Measurements from ENCODE around the gene E2F6. TPM values are rescaled to one million over a fixed set of nuclear protein-coding genes. Genes with fewer than 3 reads are reported as not detected.

Gene E2F6
- total RNA-seq, 1 donor from 2014 or later = 11.8 TPM

DNA sequence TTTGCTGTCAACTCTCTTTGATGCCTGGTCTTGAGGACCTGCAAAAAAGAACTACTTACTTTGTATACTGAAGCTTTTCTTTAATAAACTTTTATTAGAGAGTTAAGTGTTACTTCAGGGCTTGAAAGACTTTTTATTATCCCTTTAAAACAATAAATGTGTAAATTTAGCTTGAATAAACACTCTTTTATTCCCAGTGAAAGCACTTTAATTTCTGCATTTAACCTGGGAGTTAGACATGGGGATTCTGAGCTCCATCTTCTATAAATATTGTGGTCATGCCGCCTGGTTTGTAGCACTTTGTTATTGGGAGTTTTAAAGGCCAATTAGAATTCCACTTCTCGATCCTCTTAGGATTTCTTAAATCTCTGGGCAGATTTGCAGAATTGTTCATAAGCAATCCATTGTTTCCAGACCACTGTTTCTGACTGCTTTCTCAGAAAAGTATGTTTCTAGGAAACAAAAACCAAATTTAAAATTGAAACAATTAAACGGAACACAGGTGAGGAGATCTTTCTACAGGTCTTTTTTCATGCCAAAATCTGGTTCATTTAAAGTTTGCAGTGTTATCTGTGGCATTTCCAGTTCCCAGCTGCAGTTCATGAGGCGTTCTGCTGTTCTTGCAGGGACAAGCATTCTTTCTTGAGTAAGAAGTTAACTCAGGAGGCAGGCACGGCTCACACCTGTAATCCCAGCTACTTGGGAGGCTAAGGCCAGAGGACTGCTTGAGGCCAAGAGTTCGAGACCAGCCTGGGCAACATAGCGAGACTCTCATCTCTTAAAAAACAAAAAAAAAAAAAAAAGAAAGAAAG, 18.1 kb upstream of the E2F6 start:
- Mint-ChIP-seq H3K4me3 (no peak overlapping the region), H3K4me1 (peaks cover 7% of the 10 kb centered on the region), H3K27ac (no peak overlapping the region), H3K27me3 (peaks cover 47% of the 10 kb centered on the region), H3K9me3 (no peaks in the 10 kb centered on the region), H3K36me3 (ENCODE audit: low read depth) (no peaks in the 10 kb centered on the region)
- intact Hi-C loops (cut with micrococcal nuclease) = no loop called here
- DNase-seq (no peak), ATAC-seq (ENCODE audit: low read depth) (no peak)
- TF ChIP-seq, protein P1, sequence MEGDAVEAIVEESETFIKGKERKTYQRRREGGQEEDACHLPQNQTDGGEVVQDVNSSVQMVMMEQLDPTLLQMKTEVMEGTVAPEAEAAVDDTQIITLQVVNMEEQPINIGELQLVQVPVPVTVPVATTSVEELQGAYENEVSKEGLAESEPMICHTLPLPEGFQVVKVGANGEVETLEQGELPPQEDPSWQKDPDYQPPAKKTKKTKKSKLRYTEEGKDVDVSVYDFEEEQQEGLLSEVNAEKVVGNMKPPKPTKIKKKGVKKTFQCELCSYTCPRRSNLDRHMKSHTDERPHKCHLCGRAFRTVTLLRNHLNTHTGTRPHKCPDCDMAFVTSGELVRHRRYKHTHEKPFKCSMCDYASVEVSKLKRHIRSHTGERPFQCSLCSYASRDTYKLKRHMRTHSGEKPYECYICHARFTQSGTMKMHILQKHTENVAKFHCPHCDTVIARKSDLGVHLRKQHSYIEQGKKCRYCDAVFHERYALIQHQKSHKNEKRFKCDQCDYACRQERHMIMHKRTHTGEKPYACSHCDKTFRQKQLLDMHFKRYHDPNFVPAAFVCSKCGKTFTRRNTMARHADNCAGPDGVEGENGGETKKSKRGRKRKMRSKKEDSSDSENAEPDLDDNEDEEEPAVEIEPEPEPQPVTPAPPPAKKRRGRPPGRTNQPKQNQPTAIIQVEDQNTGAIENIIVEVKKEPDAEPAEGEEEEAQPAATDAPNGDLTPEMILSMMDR (IDR thresholded peaks at IDR 0.05) = no peak
- ChIA-PET CTCF (interaction anchor here (0.9 to 2.1 kb wide), 2 partner anchors 99 to 295 kb away, joined by 3 to 9 read pairs; no protein-coding TSS in a partner anchor), POLR2A (no interaction called here)

DNA sequence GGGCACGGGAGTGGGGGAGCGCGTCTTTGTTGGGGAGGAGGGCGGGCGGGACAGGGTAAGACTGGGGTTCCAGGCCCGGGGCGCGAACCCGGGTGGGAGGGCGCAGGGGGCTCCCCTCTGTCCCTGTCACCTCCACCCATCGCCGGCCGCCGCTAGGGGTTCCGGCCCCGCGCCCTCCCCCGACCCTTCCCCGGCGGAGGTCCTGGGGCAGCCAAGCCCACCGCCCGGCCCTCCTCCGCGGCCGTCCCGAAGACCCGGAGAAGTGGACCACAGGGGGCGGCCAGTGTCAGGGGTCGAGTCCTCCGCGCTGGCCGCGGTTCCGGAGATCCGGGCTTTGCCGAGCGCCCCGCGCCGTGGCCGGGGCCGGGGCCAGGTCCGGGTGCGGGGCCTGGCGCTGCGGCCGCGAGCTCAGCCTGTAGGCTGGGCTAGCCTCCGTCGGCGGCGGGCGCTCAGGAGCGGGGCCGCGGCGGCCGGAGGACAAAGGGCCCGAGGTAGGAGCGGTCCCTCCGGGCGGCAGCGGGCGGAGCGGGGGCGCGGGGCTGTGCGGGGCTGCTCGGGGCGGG, 16.6 kb upstream of the E2F6 start:
- Mint-ChIP-seq H3K36me3 (ENCODE audit: low read depth) (no peaks in the 10 kb centered on the region), H3K9me3 (no peaks in the 10 kb centered on the region), H3K4me1 (peaks cover 7% of the 10 kb centered on the region), H3K27me3 (peaks cover 38% of the 10 kb centered on the region), H3K27ac (no peak overlapping the region), H3K4me3 (no peak overlapping the region)
- TF ChIP-seq, protein P1 (IDR thresholded peaks at IDR 0.05) = no peak
- intact Hi-C loops (cut with micrococcal nuclease) = no loop called here
- ChIA-PET POLR2A (no interaction called here), CTCF (no interaction called here)
- ATAC-seq (ENCODE audit: low read depth) (no peak), DNase-seq (no peak)

DNA sequence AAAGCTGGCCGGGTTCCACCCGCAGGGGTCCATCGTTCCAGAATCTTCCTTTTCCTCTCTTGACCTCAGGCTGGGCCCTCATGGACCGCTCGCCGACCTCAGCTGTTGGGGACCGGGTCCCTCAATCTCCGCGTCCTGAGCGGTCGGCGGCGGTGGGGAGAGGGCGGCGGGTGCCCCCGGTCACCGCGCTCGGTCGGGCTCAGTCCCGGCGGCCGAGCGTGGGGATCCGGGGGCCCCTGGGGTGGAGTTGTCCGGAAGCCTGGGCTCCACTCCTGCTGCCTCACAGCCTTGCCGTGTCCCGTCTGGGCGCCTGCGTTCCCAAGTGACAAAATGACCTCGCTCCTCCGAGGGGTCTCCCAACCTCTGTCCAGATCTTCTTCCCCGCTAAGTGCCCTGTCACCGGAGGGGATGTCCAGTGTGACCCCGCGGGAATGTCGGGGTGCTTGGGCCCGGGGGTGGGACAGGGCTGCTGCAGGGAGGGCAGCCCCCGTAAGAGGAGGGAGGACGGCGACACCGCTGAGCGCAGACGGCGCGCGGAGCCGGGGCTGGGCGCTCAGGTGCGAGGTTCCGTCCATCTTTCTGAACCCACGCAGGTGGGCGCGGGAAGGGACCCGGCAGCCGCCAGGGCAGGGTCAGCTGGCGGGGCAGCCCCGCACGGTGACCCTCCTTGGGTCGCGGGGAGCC, 16.0 kb upstream of the E2F6 start:
- no peak for DNase-seq
- Mint-ChIP-seq H3K27me3 (peaks cover 37% of the 10 kb centered on the region), H3K4me1 (peaks cover 7% of the 10 kb centered on the region), H3K9me3 (no peaks in the 10 kb centered on the region), H3K36me3 (ENCODE audit: low read depth) (no peaks in the 10 kb centered on the region), H3K4me3 (no peak overlapping the region), H3K27ac (no peak overlapping the region)
- POLR2A ChIA-PET = no interaction called here
- TF ChIP-seq, protein P1 (IDR thresholded peaks at IDR 0.05) = no peak
- no peak for ATAC-seq (ENCODE audit: low read depth)
- intact Hi-C loops (cut with micrococcal nuclease) = no loop called here
- CTCF ChIA-PET = no interaction called here

DNA sequence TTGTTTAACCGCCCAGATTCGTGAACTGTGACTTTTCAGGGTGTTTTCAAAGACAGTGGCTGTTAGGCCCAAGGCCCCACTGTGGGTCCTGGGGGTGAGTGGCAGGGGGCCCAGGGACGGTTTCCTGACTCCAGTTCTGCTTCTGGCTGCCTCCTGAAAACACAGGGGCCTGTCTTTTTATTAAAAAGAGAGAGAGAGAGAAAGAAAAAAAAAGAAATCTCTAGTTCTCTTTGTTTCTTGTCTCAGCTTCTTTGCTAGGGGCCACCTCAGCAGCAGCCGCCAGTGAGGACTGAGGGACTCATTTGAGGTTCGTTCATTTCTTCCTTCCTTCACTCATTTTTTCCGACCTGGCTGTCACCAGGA, 15.4 kb upstream of the E2F6 start:
- ChIA-PET POLR2A (no interaction called here), CTCF (interaction anchor here (1.3 kb wide), 1 partner anchor 1526 kb away, joined by 3 read pairs; no protein-coding TSS in a partner anchor)
- Mint-ChIP-seq H3K9me3 (no peaks in the 10 kb centered on the region), H3K4me3 (no peak overlapping the region), H3K27ac (no peak overlapping the region), H3K27me3 (peaks cover 37% of the 10 kb centered on the region), H3K4me1 (peaks cover 7% of the 10 kb centered on the region), H3K36me3 (ENCODE audit: low read depth) (no peaks in the 10 kb centered on the region)
- intact Hi-C loops (cut with micrococcal nuclease) = no loop called here
- DNase-seq (no peak), ATAC-seq (ENCODE audit: low read depth) (no peak)
- TF ChIP-seq, protein P1 (IDR thresholded peaks at IDR 0.05) = no peak

DNA sequence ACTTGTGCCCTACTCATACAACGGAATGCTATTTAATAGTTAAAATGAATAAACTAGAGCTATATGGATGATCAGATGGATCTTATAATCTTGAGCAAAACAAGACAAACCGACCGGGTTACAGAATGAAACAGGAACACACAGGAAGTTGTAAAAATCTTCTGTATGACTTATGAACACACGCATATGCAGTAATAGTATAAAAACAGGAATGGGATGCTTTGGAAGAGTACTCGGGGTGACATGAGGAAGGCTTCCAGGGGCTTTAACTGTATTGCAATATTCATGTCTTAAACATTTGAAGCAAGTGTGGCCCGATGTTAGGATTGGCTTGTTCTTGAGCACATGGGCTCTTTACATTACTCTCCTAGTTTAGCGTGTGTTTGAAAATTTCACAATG, 14.9 kb upstream of the E2F6 start:
- Mint-ChIP-seq H3K27me3 (peaks cover 35% of the 10 kb centered on the region), H3K9me3 (no peaks in the 10 kb centered on the region), H3K27ac (no peak overlapping the region), H3K4me1 (peaks cover 7% of the 10 kb centered on the region), H3K36me3 (ENCODE audit: low read depth) (no peaks in the 10 kb centered on the region), H3K4me3 (no peak overlapping the region)
- ATAC-seq (ENCODE audit: low read depth) = no peak
- DNase-seq = no peak
- ChIA-PET POLR2A (no interaction called here), CTCF (interaction anchor here (1.3 to 1.6 kb wide), 2 partner anchors 348 to 1526 kb away, joined by 3 to 4 read pairs; a partner anchor contains a TSS)
- TF ChIP-seq, protein P1 (IDR thresholded peaks at IDR 0.05) = no peak
- intact Hi-C loops (cut with micrococcal nuclease) = no loop called here

All from activated B cell treated with CpG ODN at 0.5 μM for 24 hours (primary cell).